GM19023 (cell line): ENCODE data around the gene SDF2.
A peak's percentile ranks its signal among the peaks of the same experiment; 100 is the strongest.
"Not testable (repeated sequence)": the region's sequence is repeated elsewhere in the genome, so short reads cannot be mapped to it uniquely, and the experiment has no call there.

Experiments used
- ATAC-seq: cut with Tn5 transposase; IDR thresholded peaks from one replicate; pipeline ENCODE4 v1.9.1; 2021; ENCODE audit warnings: mild to moderate bottlenecking, moderate library complexity; ENCODE audit not compliant: unreplicated experiment

The SDF2 gene

GRCh38 chr17:28635506-28635905 lies 26.2 kb downstream of the SDF2 start:
- ATAC-seq = no peak

GRCh38 chr17:28634206-28634865 lies 27.4 kb downstream of the SDF2 start:
- ATAC-seq = no peak

- ATAC-seq = no peak
Observed at GRCh38 chr17:28626818-28627217, 34.9 kb downstream of the SDF2 start.

GRCh38 chr17:28624148-28624547 lies 37.6 kb downstream of the SDF2 start:
- ATAC-seq = no peak

GRCh38 chr17:28623696-28624095 lies 38.0 kb downstream of the SDF2 start:
- ATAC-seq = no peak

GRCh38 chr17:28622186-28622585 lies 39.5 kb downstream of the SDF2 start:
- ATAC-seq = no peak

- no peak for ATAC-seq
Observed at GRCh38 chr17:28620010-28620409, 41.7 kb downstream of the SDF2 start.

- ATAC-seq = no peak
Observed at GRCh38 chr17:28618464-28618863, 43.2 kb downstream of the SDF2 start.

GRCh38 chr17:28616281-28616680 lies 45.4 kb downstream of the SDF2 start:
- ATAC-seq = no peak

GRCh38 chr17:28615260-28615940 lies 46.3 kb downstream of the SDF2 start:
- no peak for ATAC-seq

GRCh38 chr17:28613931-28614381 lies 47.8 kb downstream of the SDF2 start, which contains the start of gene RSKR:
RSKR (minus strand) TSS chr17:28614185; CDS start chr17:28614161, 24 bp downstream.
- no peak for ATAC-seq

GRCh38 chr17:28612936-28613872 lies 48.5 kb downstream of the SDF2 start:
- no peak for ATAC-seq

- ATAC-seq = no peak
Observed at GRCh38 chr17:28612531-28612930, 49.2 kb downstream of the SDF2 start.

- ATAC-seq = no peak
Observed at GRCh38 chr17:28610376-28610775, 51.3 kb downstream of the SDF2 start.

- not testable (repeated sequence) for ATAC-seq
Observed at GRCh38 chr17:28604031-28604430, 57.7 kb downstream of the SDF2 start.

GRCh38 chr17:28599311-28600184 lies 62.2 kb downstream of the SDF2 start:
- peak; percentile 44 for ATAC-seq

- peak; percentile 88 for ATAC-seq
Observed at GRCh38 chr17:28598799-28599310, 62.9 kb downstream of the SDF2 start, which contains the start of gene SPAG5. SPAG5 (minus strand) TSS chr17:28599025; CDS start chr17:28598946, 79 bp downstream.

- peak; percentile 8 for ATAC-seq
Observed at GRCh38 chr17:28598389-28598788, 63.3 kb downstream of the SDF2 start.
